HG03139 (cell line): ENCODE results near the gene CASD1.
A peak's percentile ranks its signal among the peaks of the same experiment; 100 is the strongest.

Experiments
- ATAC-seq: cut with Tn5 transposase; IDR thresholded peaks from one replicate; pipeline ENCODE4 v1.9.1; 2021; ENCODE audit not compliant: unreplicated experiment

CASD1 gene

DNA sequence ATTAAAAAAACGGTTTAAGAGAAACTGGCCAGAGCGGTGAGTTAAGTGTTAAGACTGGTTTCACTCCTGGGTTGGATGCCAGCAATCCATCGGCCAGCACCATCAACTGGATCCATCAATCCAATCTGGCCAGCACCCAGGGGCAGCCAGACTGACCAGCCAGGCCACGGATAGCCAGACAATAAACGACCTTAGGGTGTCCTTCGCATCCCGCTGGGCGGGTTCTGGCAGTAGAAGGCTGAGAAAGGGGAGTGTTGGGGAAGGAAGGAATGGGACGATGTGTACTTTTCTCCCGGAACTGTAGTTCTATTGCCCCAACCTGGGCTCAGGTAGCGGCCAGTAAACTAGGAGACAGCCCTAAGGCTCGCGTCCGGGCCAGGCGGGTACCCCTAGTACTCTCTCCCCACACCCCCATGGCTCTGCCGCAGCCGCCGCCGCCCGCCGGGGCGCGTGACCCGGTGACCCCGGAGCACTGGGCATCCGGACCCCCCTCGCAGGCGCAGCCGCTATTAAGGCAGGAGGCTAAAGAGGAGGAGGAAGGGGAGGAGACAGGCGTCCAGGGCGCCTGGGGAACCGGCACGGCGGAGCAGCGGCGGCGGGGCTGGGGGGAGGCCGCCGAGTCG, at the start of gene CASD1:
CASD1 (plus strand) TSS at position 546 of the 623 bp plus-strand sequence. CDS start 276 bp downstream, outside the sequence.
- ATAC-seq, result peak; percentile 51

DNA sequence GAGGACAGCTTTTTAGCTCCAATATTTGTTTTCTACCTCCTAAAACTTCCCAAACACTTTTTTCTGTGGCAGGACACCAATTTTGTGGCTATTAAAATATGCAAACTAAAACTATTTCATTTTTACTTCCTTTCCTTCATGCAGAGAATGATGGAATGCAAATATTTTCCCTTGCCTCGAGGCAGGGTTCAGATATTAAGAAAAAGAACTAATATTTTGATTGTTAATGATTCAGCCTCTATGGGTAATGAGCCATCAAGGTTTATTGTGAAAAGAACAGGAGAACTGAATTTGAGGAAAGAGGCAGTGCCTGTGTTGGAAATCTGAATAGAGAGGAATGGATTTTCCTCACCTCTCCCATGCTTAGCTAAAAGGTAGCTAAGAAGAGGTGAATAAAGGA, 43.1 kb upstream of the CASD1 start:
- no peak for ATAC-seq

DNA sequence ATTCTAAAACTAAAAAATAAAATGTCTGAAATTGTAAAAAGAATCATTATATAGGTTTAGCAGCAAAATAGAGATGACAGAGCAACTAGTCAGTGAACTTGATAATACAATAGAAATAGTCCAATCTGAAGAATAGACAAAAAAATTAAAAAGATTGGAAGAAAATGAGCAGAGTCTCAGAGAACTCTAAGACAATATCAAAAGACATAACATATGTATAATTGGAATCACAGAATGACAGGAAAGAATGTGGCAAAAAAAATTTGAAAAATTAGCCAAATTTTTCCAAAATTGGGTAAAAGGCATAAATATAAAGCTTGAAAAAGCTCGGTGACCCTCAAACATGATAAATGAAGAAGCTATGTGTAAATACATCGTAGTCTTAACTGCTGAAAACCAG, 38.0 kb upstream of the CASD1 start:
- no peak for ATAC-seq

DNA sequence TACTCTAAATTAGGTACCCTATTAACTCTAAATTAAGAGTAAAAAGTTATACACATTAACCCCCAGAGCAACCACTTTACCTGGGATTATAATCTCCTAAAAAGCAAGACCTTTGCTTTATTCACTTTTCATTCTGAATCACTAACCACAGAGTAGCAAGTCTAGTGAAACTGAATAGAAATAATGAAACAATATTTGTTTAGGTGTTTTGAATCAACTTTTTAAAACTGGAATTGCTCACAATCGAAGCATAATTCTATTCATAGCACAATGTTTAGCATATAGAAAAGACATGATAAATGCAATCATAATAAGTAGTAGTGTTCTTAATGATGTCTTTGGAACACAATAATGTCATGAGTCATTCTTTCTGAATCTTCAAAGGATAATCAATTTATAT, 37.0 kb upstream of the CASD1 start:
- no peak for ATAC-seq

DNA sequence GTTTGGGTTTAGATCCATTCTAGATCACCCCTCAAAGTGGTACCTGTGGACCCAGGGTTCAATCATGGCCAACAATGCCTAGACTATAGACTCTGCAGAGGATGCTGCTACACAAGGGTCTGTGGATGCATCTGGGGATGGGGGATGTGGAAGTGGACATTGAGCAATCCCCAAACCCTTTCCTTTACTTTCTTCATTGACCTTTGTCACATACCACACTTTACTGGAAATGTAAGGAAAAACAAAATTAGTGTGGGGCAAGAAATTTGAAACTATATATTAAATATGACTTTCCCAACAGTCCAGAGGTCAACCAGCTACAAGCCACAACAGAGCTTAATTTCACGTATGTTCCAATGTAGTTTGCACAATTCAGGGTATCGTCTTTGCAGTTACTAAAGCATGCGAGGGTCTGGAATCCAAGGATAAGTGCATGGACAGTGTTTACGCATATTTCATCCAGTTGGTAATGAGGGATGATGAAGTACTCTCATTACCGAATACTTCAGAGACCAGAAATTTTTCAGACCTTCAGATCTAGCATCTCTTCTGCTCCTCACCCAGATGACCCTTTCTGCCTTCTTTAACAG, 33.3 kb upstream of the CASD1 start:
- ATAC-seq, result no peak

DNA sequence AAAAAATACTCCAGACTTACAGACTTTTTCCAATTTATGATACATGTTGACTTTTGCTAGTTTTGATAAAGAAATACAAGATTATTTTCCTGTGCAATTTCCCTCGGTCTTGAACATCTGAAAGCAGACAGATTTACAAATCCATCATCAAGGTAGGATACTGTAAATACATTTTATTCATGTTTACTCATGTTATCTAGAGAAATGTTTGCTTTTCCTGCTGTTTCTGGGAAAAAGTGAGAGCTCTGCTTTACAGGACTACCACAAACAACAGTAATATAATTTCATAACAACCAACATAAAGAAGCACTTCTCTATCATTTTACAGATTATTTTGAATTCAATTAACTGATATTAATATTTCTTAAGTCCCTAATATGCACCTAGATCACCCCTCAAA, 31.7 kb upstream of the CASD1 start:
- no peak for ATAC-seq

DNA sequence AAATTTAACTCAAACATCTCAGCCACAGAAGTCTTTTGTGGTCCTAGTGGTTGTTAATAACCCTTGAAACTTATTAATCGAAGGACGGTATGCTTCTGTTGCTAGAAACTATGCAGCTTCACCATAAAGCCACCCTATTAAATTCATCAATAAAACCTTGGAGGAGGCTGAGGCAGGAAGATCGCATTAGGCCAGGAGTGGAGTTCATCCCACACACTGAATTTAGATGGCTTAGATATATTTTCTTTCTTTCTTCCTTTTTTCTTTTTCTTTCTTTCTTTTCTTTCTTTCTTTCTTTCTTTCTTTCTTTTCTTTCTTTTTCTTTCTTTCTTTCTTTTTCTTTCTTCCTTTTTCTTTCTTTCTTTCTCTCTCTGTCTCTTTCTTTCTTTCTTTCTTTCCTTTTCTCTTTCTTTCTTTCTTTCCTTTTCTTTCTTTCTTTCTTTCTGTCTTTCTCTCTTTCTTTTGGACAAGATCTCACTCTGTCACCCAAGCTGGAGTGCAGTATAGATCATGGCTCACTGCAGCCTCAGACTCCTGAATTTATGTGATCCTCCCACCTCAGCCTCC, 30.9 kb upstream of the CASD1 start:
- ATAC-seq, result no peak

DNA sequence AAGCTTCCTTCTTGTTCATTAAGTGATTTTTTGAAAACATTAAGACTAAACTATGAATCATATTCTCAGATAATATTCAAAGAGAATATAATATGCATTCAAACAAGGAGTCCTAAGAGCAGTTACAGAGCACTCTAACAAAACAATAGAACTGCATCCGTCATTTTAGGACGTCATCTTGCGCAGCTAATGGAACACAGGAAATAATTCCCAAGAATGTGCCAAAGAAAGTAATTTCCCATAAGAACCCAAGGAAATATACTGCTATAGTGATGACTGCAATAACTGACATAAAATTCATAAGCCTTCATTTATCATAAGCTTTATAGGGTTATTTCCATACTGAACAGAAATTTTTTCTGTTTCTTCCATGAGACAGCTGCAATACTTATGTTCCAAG, 28.3 kb upstream of the CASD1 start:
- no peak for ATAC-seq

DNA sequence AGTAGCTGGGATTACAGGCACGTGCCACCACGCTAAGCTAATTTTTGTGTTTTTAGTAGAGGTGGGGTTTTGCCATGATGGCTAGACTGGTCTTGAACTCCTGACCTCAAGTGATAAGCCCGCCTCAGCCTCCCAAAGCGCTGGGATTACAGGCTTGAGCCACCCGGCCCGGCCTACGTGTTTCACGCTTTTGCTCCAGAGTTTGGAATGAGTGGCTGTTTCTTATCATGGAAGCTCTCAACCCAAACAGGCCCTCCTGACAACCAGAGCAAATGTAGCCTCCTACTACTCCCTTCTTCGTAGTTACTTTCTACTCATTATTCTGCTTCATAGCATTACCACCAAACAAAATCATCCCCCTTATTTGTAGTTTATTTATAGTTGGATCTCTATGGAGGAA, 26.8 kb upstream of the CASD1 start:
- no peak for ATAC-seq

DNA sequence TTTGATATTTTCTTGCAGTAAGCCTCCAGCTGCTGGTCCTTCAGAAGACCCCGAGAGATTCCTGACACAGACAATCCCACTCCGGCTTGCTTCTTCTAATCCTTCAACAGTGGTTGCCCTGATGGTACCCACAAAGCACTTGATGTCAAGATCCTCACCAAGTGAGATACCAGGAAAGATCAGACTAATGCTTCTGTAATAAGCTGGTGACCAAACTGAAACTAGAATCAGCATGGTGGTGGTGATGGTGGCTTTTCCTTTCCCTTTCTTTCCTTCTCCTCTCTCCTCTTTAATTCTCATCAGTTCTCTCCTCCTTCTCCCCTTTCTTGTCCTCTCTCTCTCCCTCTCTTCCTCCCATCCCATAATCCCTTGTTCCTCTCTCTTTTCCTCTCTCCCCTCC, 25.8 kb upstream of the CASD1 start:
- ATAC-seq, result no peak

DNA sequence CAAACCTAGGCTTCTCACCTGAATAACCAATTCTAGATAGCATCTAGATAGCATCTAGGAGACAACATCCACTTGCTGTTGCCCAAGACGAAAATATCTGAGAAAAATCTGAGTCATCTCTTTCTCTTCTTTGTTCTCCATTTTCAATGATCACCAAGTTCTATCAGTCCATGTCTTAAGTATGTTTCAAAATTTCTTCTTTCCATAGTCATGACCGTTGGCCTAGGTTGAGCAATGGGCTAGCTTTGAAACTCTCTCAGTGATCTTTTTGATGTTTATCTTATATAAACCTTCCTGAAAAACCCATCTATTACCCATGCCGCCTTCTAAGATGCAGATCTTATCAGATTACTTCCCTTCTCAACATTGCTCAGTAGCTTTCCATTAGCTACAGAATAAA, 23.4 kb upstream of the CASD1 start:
- ATAC-seq, result no peak

DNA sequence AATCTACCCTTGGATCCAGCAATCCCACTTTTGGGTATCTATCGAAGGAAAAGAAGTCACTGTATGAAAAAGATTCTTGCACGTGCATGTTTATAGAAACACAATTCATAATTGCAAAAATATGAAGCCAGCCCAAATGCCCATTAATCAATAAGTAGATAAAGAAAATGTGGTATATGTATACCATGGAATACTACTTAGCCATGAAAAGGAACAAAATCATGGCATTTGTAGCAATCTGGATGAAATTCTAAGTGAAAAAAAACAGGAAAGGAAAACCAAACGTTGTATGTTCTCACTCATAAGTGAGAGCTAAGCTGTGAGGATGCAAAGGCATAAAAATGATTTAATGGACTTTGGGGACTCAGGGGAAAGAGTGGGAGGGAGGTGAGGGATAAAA, 18.2 kb upstream of the CASD1 start:
- ATAC-seq, result no peak

DNA sequence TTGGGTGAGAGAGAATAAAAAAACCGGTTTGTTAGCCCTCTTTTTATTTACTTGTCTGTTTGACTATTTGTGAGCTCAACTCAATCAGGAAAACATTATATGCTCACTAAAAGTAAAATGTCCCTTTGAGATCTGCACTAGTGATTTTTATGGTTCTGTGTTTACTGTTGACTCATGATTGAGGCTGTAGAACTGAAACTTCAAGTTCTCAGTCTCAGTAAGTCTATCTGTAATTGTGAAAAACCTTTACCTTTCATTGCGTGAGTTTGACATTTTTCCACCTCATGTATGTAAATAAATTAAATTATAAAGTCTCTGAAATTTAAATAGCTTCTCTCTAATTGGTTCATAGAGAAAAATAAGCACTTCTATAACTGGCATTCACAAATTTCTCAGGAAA, 17.0 kb upstream of the CASD1 start:
- ATAC-seq, result peak; percentile 99

DNA sequence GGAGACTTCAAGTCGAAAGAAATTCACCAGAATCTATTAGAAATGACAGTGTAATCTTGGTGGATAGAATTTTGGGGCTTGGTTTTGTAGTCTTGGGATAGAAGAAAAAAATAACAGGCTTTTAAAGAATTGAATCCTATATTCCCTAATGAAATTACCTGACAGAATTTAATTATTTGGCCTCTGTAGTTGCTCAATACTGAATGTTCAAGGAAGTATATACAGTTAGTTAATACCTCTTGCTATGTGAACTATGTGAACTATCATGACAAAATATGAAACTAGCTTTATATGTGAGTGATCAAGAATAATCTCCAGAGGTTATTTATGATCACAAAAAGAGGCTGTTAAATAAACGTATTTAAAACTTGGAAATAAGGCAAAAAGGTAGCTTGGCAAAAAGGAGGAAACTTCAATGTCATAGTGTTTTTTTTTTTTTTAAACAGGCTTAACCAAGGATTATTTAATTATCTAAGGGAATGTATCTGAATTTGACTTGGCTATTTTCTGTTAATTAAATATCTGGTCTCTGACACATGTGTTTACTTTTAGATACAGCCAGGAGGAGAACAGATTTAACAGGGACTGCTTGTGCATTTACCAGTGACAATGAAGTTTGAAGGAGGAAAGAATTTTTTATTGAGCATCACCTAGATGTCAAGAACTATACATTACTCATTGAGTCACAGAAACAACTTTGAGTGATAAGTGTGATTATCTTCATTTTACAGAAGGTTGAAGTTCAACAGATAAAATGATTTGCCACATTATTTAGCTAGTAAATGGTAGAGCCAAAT, 11.5 kb upstream of the CASD1 start:
- ATAC-seq, result no peak

DNA sequence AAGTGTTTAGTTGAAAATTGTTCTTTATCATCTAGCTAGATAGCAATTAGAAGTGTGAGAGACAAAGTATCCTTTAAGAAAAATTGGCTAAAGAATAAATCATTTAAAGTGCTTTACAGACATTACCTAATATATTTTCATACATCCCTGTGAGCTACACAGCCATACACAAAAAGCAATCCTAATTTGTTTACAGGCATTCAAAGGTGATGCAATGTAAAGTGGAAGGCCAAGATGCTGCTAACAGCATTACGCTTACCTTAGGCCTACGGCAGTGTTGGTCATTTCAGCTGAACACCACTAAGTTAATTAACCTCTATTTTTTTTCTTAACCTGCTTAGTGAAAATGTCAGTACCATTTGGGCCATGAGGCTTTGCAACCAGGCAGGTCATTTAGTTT, 10.7 kb upstream of the CASD1 start:
- ATAC-seq, result no peak

DNA sequence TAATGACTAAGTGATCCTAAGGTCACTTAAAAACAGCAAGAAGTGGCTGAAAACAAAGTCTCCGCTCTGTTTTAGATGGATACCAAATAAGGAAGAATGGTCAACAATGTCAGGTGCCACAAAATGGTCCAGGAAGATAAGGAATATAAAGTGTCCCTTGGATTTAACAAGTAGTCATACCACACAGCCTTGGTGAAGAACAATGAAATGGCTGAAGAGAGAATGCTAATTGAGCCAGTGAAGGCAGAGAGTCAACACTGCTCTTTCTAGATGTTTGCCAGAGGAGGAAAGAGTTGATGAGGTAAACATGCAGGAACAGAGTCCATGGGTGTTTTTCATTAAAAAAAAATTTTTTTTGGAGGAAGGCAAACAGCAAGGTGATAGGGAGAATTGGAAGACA, 2.1 kb upstream of the CASD1 start:
- no peak for ATAC-seq

DNA sequence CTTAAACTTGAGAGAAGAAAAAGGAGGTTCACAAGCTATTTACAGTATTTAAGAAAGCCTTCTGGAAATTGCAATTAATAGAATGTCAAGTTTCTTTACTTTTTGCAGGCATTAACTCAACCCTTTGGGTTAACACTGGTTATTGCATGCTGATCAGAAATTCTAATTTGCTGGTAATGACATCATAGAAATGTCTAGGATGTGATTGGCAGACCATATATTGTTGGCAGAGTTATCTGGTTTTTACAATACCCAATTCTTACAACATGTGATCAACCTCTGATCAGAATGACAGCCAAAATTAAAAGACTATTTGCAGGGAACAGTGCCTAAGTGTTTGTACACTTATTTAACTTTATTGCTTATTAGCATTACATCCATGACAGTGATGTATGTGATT, 1.6 kb upstream of the CASD1 start:
- no peak for ATAC-seq

DNA sequence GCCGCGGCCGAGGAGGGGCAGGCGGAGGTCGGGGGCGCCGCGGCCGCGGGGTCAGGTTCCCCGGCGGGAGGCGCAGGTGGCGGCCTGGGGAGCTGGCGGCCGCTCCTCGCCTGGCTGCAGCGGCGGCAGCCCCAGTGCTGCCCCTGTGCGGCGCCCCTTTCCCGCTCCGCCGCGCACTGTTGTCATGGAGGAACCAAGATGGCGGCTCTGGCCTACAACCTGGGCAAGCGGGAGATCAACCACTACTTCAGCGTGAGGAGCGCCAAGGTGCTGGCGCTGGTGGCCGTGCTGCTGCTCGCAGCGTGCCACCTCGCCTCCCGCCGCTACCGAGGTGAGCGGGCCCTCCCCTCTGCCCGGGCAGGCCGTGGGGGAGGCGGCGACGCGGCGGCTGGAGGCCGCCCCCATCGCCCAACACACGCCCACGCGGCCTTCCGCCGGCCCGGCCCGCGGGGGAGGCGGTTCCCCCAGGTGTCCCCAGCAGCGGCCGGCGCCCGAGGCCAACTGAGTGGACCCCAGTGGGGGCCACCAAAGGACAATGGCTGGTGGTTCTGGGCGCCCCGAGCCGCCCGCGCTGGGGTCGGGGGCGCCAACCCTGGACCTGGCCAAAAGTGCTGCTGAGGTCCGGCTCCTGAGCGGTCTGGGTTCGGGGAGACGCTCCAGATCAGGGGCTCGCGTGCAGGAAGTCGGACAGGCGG, 425 bp downstream of the CASD1 start:
- peak; percentile 64 for ATAC-seq

DNA sequence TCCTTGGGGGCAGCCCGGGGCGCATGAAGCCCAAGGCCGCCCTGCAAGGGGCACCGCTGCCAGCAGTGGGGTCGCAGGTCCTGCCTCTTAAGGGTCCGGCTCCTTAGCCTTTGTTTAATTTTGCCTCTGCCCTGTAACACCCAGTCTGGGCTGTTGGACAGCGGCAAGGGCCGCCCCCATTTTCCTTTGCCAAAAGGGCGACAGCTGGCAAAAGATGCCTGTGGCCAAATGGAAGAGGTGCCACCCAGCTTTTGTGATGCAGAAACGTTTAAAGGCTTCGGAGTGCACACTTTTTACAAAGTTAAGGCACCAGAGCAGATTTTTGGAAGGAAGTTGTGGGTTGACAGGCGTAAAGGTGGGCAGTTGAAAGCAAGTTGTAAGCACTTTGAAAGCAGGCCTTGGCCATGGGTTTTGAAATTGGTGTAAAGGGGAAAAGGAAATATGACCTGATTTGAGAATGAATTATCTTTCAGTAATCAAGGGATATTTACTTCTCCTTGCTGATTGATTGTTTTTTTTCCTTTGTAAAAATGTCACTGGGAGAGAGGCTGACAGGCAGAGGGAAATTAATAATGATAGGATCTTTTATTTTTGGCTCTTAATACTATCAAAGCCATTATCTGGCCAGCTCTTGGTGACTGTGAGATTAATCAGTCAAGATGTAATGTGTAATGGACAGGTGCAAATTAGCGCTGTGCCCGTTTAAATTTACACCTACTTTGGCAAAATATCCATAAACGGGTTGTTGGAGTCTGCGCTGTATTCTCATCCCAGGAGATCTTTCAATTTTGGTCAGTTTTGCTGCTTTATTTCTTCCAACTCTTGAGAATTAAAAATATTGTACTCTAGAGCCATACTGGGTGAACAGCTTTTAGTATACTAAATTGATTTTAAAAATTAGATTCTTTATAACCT, 1.2 kb downstream of the CASD1 start:
- peak; percentile 13 for ATAC-seq

DNA sequence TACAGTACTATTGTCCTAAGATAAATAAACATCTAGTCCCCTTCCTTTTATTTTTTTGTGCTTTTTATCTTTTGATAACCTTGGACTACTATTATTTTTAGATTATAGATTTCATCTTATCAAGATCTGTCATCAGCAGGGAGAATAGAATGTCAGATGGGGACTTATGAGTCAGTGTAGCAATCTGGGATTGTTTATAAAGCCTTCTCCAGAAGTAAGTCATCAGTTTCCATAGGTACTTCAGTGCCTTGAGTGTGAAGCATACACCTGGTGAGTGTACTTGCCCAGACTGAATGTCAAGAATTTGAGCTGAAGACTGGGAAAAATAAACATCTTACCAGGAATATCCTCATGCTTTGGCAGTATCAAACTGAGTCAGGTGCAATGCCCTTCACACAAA, 2.1 kb downstream of the CASD1 start:
- no peak for ATAC-seq
